OCI-LY3 (cell line): ENCODE data around the gene RNU7-1.

Experiments used
- H2AFZ ChIP-seq: fragments of 200-600, 300-600 bp; shearing (Covaris generic); 2 replicates; pipeline ENCODE4 v1.6.0; 2014; ENCODE audit warnings: antibody characterized with exemption, low read depth, low read length
- H3K27ac ChIP-seq: fragments of 200-600, 300-600 bp; sonication (generic); 2 replicates; pipeline ENCODE4 v1.5.1; 2014; ENCODE audit warnings: mild to moderate bottlenecking, low read length, moderate library complexity, mixed read lengths
- H3K27me3 ChIP-seq: fragments of 200-600, 300-600 bp; sonication (generic); 2 replicates; pipeline ENCODE4 v1.6.1; 2014; ENCODE audit warnings: low read depth, low read length, mixed read lengths
- H3K36me3 ChIP-seq: fragments of 200-600, 300-600 bp; sonication (generic); replicated peaks from 2 replicates; pipeline ENCODE3; 2014; ENCODE audit warnings: low read depth, low read length, mixed read lengths
- H3K4me1 ChIP-seq: fragments of 300-600, 200-600 bp; sonication (generic); 2 replicates; pipeline ENCODE4 v1.6.1; 2014; ENCODE audit warnings: low read length, mixed read lengths
- H3K4me2 ChIP-seq: fragments of 200-600, 300-600 bp; sonication (generic); 2 replicates; pipeline ENCODE4 v1.6.1; 2014; ENCODE audit warnings: low read length, mixed read lengths
- H3K4me3 ChIP-seq: fragments of 300-600, 200-600 bp; sonication (generic); 2 replicates; pipeline ENCODE4 v1.5.1; 2014; ENCODE audit warnings: antibody characterized with exemption, mild to moderate bottlenecking, low read length, moderate library complexity
- H3K79me2 ChIP-seq: fragments of 300-600, 200-600 bp; shearing (Covaris generic); 2 replicates; pipeline ENCODE4 v1.6.1; 2014; ENCODE audit warnings: mild to moderate bottlenecking, low read length, mixed read lengths
- H3K9ac ChIP-seq: fragments of 300-600, 200-600 bp; shearing (Covaris generic); 2 replicates; pipeline ENCODE4 v1.6.0; 2014; ENCODE audit warnings: mild to moderate bottlenecking, low read length, moderate library complexity
- H3K9me3 ChIP-seq: fragments of 200-600, 300-600 bp; shearing (Covaris generic); 2 replicates; pipeline ENCODE4 v1.6.1; 2014; ENCODE audit warnings: low read length, mixed read lengths; ENCODE audit not compliant: insufficient read depth
- H4K20me1 ChIP-seq: fragments of 200-600, 300-600 bp; sonication (generic); 2 replicates; pipeline ENCODE4 v1.6.1; 2016; ENCODE audit warnings: low read length, mixed read lengths; ENCODE audit not compliant: insufficient read depth
- CTCF ChIP-seq: fragments of 200-600, 300-600 bp; sonication (generic); IDR thresholded peaks from 2 replicates; pipeline ENCODE4 v1.5.1; 2014; ENCODE audit warnings: antibody characterized with exemption, low read length, low read depth
- EZH2phosphoT487 ChIP-seq: fragments of 200-600 bp; shearing (Covaris generic); IDR thresholded peaks from 2 replicates; pipeline ENCODE4 v1.6.1; 2018; ENCODE audit warnings: antibody characterized with exemption, mixed run types, low read depth

The RNU7-1 gene

DNA sequence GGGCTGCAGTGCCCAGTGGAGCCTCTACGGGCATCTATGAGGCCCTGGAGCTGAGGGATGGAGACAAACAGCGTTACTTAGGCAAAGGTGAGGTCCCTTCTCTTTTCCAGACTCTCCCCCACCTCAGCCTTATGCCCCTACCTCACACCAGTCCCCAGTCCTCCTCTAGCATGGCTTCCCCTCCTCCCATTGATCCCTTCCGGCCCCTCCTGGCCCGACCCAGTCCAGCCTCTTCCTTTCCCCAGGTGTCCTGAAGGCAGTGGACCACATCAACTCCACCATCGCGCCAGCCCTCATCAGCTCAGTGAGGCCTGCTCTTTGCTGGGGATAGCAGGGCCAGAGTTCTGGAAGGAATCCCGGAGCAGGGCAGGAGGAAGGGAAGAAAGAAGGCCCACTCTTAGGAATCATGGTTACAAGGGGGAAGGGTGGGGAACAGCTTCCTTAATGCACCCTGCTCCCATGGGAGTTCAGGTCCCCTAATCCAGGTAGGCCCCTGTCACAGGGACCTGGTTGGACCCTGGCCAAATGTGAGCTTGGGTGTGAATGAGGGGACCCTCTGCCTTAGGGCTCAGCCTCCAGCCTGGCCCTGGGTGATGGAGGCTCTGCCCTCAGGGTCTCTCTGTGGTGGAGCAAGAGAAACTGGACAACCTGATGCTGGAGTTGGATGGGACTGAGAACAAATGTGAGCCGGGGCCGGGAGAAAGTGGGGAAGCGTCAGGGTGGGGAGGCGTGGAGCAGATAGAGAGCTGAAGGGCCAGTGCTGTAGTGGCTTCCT lies 27.0 kb upstream of the RNU7-1 start:
- H3K4me1 ChIP-seq: peaks cover 14% of the 10 kb centered on the region
- H3K36me3 ChIP-seq: peaks cover 35% of the 10 kb centered on the region
- H3K27ac ChIP-seq: no peak overlapping the region
- no peak overlapping the region for H3K9ac ChIP-seq
- H3K9me3 ChIP-seq: no peaks in the 10 kb centered on the region
- TF ChIP-seq EZH2phosphoT487 (no peak), CTCF (no peak)
- H3K79me2 ChIP-seq: peaks cover 13% of the 10 kb centered on the region
- no peak overlapping the region for H3K4me2 ChIP-seq
- H3K27me3 ChIP-seq: no peaks in the 10 kb centered on the region
- H2AFZ ChIP-seq: no peak overlapping the region
- 0 out of 2 replicates have a peak, but pooled peaks cover 11% of the 10 kb centered on the region for H4K20me1 ChIP-seq
- no peak overlapping the region for H3K4me3 ChIP-seq

- Histone ChIP-seq H3K9me3 (no peaks in the 10 kb centered on the region), H3K9ac (no peak overlapping the region), H3K27me3 (no peaks in the 10 kb centered on the region), H3K4me2 (no peak overlapping the region), H4K20me1 (0 out of 2 replicates have a peak, but pooled peaks cover 11% of the 10 kb centered on the region), H3K4me1 (peaks cover 24% of the 10 kb centered on the region), H3K27ac (no peak overlapping the region), H3K36me3 (peaks cover 42% of the 10 kb centered on the region), H3K4me3 (no peak overlapping the region), H2AFZ (no peak overlapping the region), H3K79me2 (peaks cover 13% of the 10 kb centered on the region)
- TF ChIP-seq EZH2phosphoT487 (no peak), CTCF (no peak)
These were observed 26.0 kb upstream of the RNU7-1 start for GRCh38 chr12:6917491-6918231.

GRCh38 chr12:6919588-6919987 lies 24.0 kb upstream of the RNU7-1 start:
- no peak for TF ChIP-seq EZH2phosphoT487
- TF ChIP-seq CTCF: peak; percentile 8; the same call in 1 of the 2 replicates
- Histone ChIP-seq H3K4me2 (no peak overlapping the region), H3K4me3 (no peak overlapping the region), H2AFZ (no peak overlapping the region), H3K27me3 (no peaks in the 10 kb centered on the region), H3K9me3 (no peaks in the 10 kb centered on the region), H3K4me1 (peaks cover 26% of the 10 kb centered on the region), H3K27ac (no peak overlapping the region), H4K20me1 (0 out of 2 replicates have a peak, but pooled peaks cover 11% of the 10 kb centered on the region), H3K9ac (no peak overlapping the region), H3K36me3 (peaks cover 52% of the 10 kb centered on the region), H3K79me2 (peaks cover 11% of the 10 kb centered on the region)

DNA sequence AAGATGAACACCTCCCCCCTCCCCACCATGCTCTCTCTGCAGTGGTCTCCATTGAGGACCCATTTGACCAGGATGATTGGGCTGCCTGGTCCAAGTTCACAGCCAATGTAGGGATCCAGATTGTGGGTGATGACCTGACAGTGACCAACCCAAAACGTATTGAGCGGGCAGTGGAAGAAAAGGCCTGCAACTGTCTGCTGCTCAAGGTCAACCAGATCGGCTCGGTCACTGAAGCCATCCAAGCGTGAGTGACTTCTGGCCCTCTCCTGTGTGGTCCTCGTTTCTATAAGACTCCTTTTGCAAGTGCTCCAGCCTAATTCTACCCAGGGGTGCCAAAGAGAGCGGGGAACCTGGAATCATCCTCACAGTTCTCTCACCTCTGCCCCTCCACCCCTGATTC lies 22.1 kb upstream of the RNU7-1 start:
- peaks cover 22% of the 10 kb centered on the region for H3K4me1 ChIP-seq
- no peak overlapping the region for H3K4me2 ChIP-seq
- H3K36me3 ChIP-seq: peaks cover 47% of the 10 kb centered on the region
- TF ChIP-seq EZH2phosphoT487 (no peak), CTCF (no peak)
- H3K27me3 ChIP-seq: no peaks in the 10 kb centered on the region
- H2AFZ ChIP-seq: no peak overlapping the region
- peaks cover under 1% of the 10 kb centered on the region; the same call in 1 of the 2 replicates for H3K79me2 ChIP-seq
- H4K20me1 ChIP-seq: 0 out of 2 replicates have a peak, but pooled peaks cover 3% of the 10 kb centered on the region
- no peak overlapping the region for H3K27ac ChIP-seq
- H3K9me3 ChIP-seq: no peaks in the 10 kb centered on the region
- no peak overlapping the region for H3K4me3 ChIP-seq
- H3K9ac ChIP-seq: no peak overlapping the region
